Heart left ventricle (tissue), 16 donors: ENCODE measurements around the gene VPS54. TPM values are rescaled to one million over a fixed set of nuclear protein-coding genes. Genes with fewer than 3 reads are reported as not detected.

Experiments
- ATAC-seq, 4 donors: fragments of 200-7000 bp; cut with Tn5 transposase; one replicate each; pipeline ENCODE4 v1.9.1; 2020 to 2022; ENCODE audit warnings: moderate library complexity in 4 of 4, mild to moderate bottlenecking in 3 of 4, moderate number of reproducible peaks in 1 of 4
- DNase-seq, 5 donors: peaks; one replicate each; pipeline ENCODE4 v3.0.0-alpha.2; 2020
- H3K27ac ChIP-seq, 12 donors: fragments of 200-600 bp; sonication (generic) in 4 of 12; one replicate each; pipeline versions ENCODE4 v1.5.0 to v1.8.0; 2016 to 2022; ENCODE audit warnings: mild to moderate bottlenecking in 2 of 12
- H3K27me3 ChIP-seq, 9 donors: fragments of 200-600 bp; sonication (generic) in 2 of 9; one replicate each; pipeline versions ENCODE4 v1.5.1 to v1.8.0; 2016 to 2022; ENCODE audit warnings: mild to moderate bottlenecking in 3 of 9
- H3K36me3 ChIP-seq, 9 donors: fragments of 200-600 bp; sonication (generic) in 2 of 9; one replicate each; pipeline versions ENCODE4 v1.5.0 to v1.8.0; 2018 to 2022; ENCODE audit warnings: mild to moderate bottlenecking in 2 of 9
- H3K4me1 ChIP-seq, 12 donors: fragments of 200-600 bp; sonication (generic) in 4 of 12; one replicate each; pipeline versions ENCODE4 v1.5.0 to v1.8.0; 2016 to 2022; ENCODE audit warnings: mild to moderate bottlenecking in 3 of 12
- H3K4me3 ChIP-seq, 12 donors: fragments of 200-600 bp; sonication (generic) in 4 of 12; one replicate each; pipeline versions ENCODE4 v1.5.0 to v1.8.0; 2017 to 2022; ENCODE audit warnings: mild to moderate bottlenecking in 9 of 12, moderate library complexity in 4 of 12
- H3K9me3 ChIP-seq, 12 donors: fragments of 200-600 bp; sonication (generic) in 4 of 12; one replicate each; pipeline versions ENCODE4 v1.5.0 to v1.8.0; 2016 to 2022; ENCODE audit warnings: mild to moderate bottlenecking in 1 of 12
- CTCF ChIP-seq, 12 donors: fragments of 200-600 bp; sonication (generic) in 4 of 12; IDR thresholded peaks; one replicate each; pipeline versions ENCODE4 v1.5.0 to v1.8.0; 2018 to 2022; ENCODE audit warnings: antibody characterized with exemption in 12 of 12, mild to moderate bottlenecking in 5 of 12
- POLR2A ChIP-seq, 2 donors: fragments of 450-650 bp; IDR thresholded peaks; one replicate each; pipeline ENCODE4 v1.6.1; 2017; ENCODE audit warnings: antibody characterized with exemption in 2 of 2, mild to moderate bottlenecking in 2 of 2, moderate library complexity in 2 of 2
- WGBS, 4 donors: extraction: QIAGEN DNeasy Blood & Tissue Kit in 2 of 4; methylation state at CpG; one replicate each; pipeline versions ENCODE4 v1.1.5 to v1.1.7; 2013 to 2018; 5-methylcytosine and 5-hydroxymethylcytosine counted together
- intact Hi-C, 10 donors: fragments of 100-400 bp; cut with DNase I; formaldehyde crosslinking; loops; one replicate each; pipeline versions ENCODE4 v1.11.1 to v1.14.2; 2022
- polyA plus RNA-seq, 2 donors: library from polyadenylated mRNA; stranded (reverse); fragments of 200-250 nt; gene quantifications; one replicate each; pipeline ENCODE4 v1.2.3, GENCODE V29; 2013
- total RNA-seq, 9 donors: library from RNA; depleted of rRNA in 2 of 9; stranded (reverse); fragments of >200 nt in 2 of 9; fragmentation: NEBNext Ultra II Directional in 3 of 9; extraction: Animal tissue kit (Norgen Biotek cat#: 25700) in 3 of 9; gene quantifications; one replicate each; pipeline versions ENCODE4 v1.1.0 to v1.2.4, GENCODE V29; 2016 to 2023
- donor health status: ischemic (EF 13 %, LVEDD 7.1; RV severe dilation, severe dysfunction).
- donor health status: healthy with polysubstance abuse.
- donor health status: DM: no; HTN: yes; CAD: no.
- donor health status: DM: no; HTN: no; CAD: no.
- donor health status: ischemic (EF 25% LVEDD 6.9; RV normal size, moderate dysfunction).
- donor health status: ischemic (EF 25% LVEDD 5.7; RV mildly dilated, moderate dysfunction).
- donor health status: healthy.
- donor health status: DM: yes; HTN: yes; CAD: no.
- donor health status: ischemic (EF 35%, LVEDD 5.7; RV mildly dilated, moderate dysfunction).
- donor health status: nonischemic (EF 11% LVEDD 7.7; RV severe dilation, severe dysfunction).
- donor health status: DM: yes; HTN: yes; CAD: no.
- donor health status: PGD.
- donor health status: ischemic (EF 29% LVEDD 5.4; RV normal size, mild dysfunction).
- donor health status: nonischemic (EF 23%, LVEDD 6.1; RV moderate dilation, normal function).

VPS54 gene
- total and polyA plus RNA-seq, 11 donors, result 6.4 to 14.0 (median 9.4) TPM

GRCh38 chr2:63846487-63846886 lies 172.7 kb downstream of the VPS54 start:
- peaks cover 3 to 82% (median 64%) of the 10 kb centered on the region in 12 donors for H3K4me1 ChIP-seq
- DNase-seq (peak in 1 of 5 donors; percentile 36), ATAC-seq (no peak)
- intact Hi-C loops, result loop anchor here in 2 of 10 donors (10.0 kb wide), 2 partner anchors 252 to 262 kb away; partner anchors contain the start of genes MDH1 (in 1 of the 2) and WDPCP (in 1 of the 2)
- no peaks in the 10 kb centered on the region for H3K27me3 ChIP-seq
- peak overlapping the region in 11 of 12 donors; percentile 6 to 100 (median 54) for H3K27ac ChIP-seq
- H3K9me3 ChIP-seq, result no peaks in the 10 kb centered on the region
- 12 to 15% (median 13%) methylated on average over 1 of the region's 1 CpG for WGBS, 4 donors
- TF ChIP-seq POLR2A (IDR thresholded peaks at IDR 0.05) (no peak), CTCF (IDR thresholded peaks at IDR 0.05) (no peak)
- peak overlapping the region in 2 of 12 donors; percentile 3 to 75 for H3K4me3 ChIP-seq
- no peaks in the 10 kb centered on the region for H3K36me3 ChIP-seq

- WGBS, 4 donors, result 67 to 80% (median 73%) methylated on average over 3 of the region's 3 CpGs
- H3K27me3 ChIP-seq, result no peaks in the 10 kb centered on the region
- no peaks in the 10 kb centered on the region for H3K36me3 ChIP-seq
- DNase-seq, result no peak
- intact Hi-C loops, result loop anchor here in 2 of 10 donors (10.0 kb wide), 2 partner anchors 251 to 261 kb away; partner anchors contain the start of genes MDH1 (in 1 of the 2) and WDPCP (in 1 of the 2)
- H3K4me3 ChIP-seq, result peak overlapping the region in 5 of 12 donors; percentile 1 to 98 (median 18)
- H3K4me1 ChIP-seq, result peaks cover under 1 to 75% (median 59%) of the 10 kb centered on the region in 12 donors
- H3K27ac ChIP-seq, result peak overlapping the region in 11 of 12 donors; percentile 6 to 100 (median 54)
- no peak for ATAC-seq
- TF ChIP-seq POLR2A (IDR thresholded peaks at IDR 0.05), result no peak
- no peak for TF ChIP-seq CTCF (IDR thresholded peaks at IDR 0.05)
- H3K9me3 ChIP-seq, result no peaks in the 10 kb centered on the region
Observed at GRCh38 chr2:63845866-63846265, 173.4 kb downstream of the VPS54 start.

- no peaks in the 10 kb centered on the region for H3K36me3 ChIP-seq
- intact Hi-C loops, result loop anchor here in 5 of 10 donors (5.0 to 10.0 kb wide), 5 partner anchors 33 to 260 kb away; partner anchors contain the start of genes MDH1 (in 3 of the 5) and WDPCP (in 3 of the 5)
- no peaks in the 10 kb centered on the region for H3K27me3 ChIP-seq
- peaks cover 0 to 68% (median 53%) of the 10 kb centered on the region in 12 donors for H3K4me1 ChIP-seq
- ATAC-seq (no peak), DNase-seq (no peak)
- H3K27ac ChIP-seq, result peak overlapping the region in 10 of 12 donors; percentile 6 to 100 (median 30)
- TF ChIP-seq POLR2A (IDR thresholded peaks at IDR 0.05), result no peak
- no peak for TF ChIP-seq CTCF (IDR thresholded peaks at IDR 0.05)
- peak overlapping the region in 8 of 12 donors; percentile 74 to 98 (median 84) for H3K4me3 ChIP-seq
- H3K9me3 ChIP-seq, result no peaks in the 10 kb centered on the region
- 45 to 66% (median 64%) methylated on average over 3 of the region's 3 CpGs for WGBS, 4 donors
Observed at GRCh38 chr2:63844616-63845015, 174.6 kb downstream of the VPS54 start.

- H3K4me3 ChIP-seq, result peak overlapping the region in 10 of 12 donors; percentile 74 to 98 (median 87)
- no peak for ATAC-seq
- intact Hi-C loops, result loop anchor here in 5 of 10 donors (5.0 to 10.0 kb wide), 5 partner anchors 34 to 259 kb away; partner anchors contain the start of genes MDH1 (in 3 of the 5) and WDPCP (in 3 of the 5)
- DNase-seq, result no peak
- H3K27me3 ChIP-seq, result no peaks in the 10 kb centered on the region
- no peaks in the 10 kb centered on the region for H3K36me3 ChIP-seq
- H3K27ac ChIP-seq, result peak overlapping the region in 9 of 12 donors; percentile 3 to 100 (median 99)
- TF ChIP-seq POLR2A (IDR thresholded peaks at IDR 0.05) (no peak), CTCF (IDR thresholded peaks at IDR 0.05) (no peak)
- WGBS, 4 donors, result 58 to 67% (median 62%) methylated on average over 2 of the region's 2 CpGs
- H3K9me3 ChIP-seq, result no peaks in the 10 kb centered on the region
- peaks cover 0 to 59% (median 46%) of the 10 kb centered on the region in 12 donors for H3K4me1 ChIP-seq
Observed at GRCh38 chr2:63843791-63844190, 175.4 kb downstream of the VPS54 start.
